ENCODE measurements around the gene HOOK1. TPM values are rescaled to one million over a fixed set of nuclear protein-coding genes. Genes with fewer than 3 reads are reported as not detected.

The HOOK1 gene
- total RNA-seq, 4 donors from 2014 or later: 7.8 to 42.9 (median 26.6) TPM

DNA sequence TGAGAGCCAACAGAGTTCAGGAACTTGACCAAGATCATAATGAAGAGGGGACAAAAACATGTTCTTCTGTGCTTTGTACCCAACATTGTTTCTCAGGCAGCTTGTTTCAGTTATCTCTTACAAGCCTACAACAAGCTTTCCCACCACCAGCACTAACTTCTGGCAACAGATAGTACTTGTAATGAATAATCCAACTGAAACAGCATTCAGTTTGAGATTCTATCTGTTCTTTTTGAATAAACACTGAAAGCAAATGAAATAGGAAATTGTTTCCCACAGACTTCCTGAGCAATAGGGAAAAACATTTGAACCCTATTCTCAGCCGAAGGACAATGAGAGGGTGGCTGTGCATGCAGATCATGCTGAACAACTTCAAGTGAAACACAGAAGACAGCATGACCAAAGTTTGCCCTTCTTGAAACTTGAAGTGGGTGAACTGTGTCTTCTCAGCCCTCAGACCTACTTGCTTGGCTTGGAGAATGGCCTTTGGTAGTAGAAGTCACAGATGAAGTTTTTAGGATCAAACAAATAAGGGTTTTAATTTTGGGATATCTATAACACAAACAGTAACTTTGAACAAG is 11.2 kb upstream of the HOOK1 start:
- WGBS, 2 donors (ENCODE audit: low coverage in 1 of 2): 63 to 67% methylated on average over 1 of the region's 1 CpG
- in situ Hi-C loops (cut with MboI; ENCODE audit: low pct_ligation_motif_present in 1 of 4, low pct_unique_long_range_greater_than_20kb in 1 of 4, low sequenced_read_pairs in 3 of 4): no loop called here

DNA sequence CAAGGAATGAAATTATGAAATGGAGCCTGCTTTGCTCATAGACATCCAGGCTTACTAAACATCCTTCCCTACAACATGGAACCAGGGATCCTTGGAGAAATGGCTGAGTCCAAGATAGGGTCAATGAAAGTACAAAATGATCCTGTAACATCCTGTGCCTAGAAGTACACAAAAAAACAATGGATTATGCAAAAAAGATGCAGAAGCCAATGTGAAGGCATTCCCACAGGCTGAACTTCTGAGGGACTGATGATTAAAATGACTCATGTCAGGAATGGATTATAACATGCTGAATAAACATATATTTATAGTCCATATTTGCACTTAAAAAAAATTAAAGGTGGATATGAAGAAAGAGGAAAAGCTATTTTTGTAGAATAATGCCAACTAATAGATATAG is 10.4 kb upstream of the HOOK1 start:
- Histone ChIP-seq H3K36me3 (no peaks in the 10 kb centered on the region), H3K27ac (no peak overlapping the region), H3K9me3 (peaks cover 0 to 4% of the 10 kb centered on the region in 2 donors), H3K27me3 (no peaks in the 10 kb centered on the region), H3K4me3 (no peak overlapping the region), H3K4me1 (no peaks in the 10 kb centered on the region)
- in situ Hi-C loops (cut with MboI; ENCODE audit: low pct_ligation_motif_present in 1 of 4, low pct_unique_long_range_greater_than_20kb in 1 of 4, low sequenced_read_pairs in 3 of 4) (no loop called here), intact Hi-C loops (cut with DNase I; ENCODE audit: low total_unique reads) (no loop called here)
- TF ChIP-seq, protein P1, sequence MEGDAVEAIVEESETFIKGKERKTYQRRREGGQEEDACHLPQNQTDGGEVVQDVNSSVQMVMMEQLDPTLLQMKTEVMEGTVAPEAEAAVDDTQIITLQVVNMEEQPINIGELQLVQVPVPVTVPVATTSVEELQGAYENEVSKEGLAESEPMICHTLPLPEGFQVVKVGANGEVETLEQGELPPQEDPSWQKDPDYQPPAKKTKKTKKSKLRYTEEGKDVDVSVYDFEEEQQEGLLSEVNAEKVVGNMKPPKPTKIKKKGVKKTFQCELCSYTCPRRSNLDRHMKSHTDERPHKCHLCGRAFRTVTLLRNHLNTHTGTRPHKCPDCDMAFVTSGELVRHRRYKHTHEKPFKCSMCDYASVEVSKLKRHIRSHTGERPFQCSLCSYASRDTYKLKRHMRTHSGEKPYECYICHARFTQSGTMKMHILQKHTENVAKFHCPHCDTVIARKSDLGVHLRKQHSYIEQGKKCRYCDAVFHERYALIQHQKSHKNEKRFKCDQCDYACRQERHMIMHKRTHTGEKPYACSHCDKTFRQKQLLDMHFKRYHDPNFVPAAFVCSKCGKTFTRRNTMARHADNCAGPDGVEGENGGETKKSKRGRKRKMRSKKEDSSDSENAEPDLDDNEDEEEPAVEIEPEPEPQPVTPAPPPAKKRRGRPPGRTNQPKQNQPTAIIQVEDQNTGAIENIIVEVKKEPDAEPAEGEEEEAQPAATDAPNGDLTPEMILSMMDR (IDR thresholded peaks at IDR 0.05): no peak
- TF ChIP-seq POLR2AphosphoS5 (IDR thresholded peaks at IDR 0.05): no peak
- TF ChIP-seq EP300 (IDR thresholded peaks at IDR 0.05; ENCODE audit: low read depth): no peak
- DNase-seq: no peak

More for the DNA sequence above, 11.2 kb upstream of the HOOK1 start:
- intact Hi-C loops (cut with DNase I; ENCODE audit: low total_unique reads): no loop called here
- no peaks in the 10 kb centered on the region for H3K36me3 ChIP-seq
- no peak for TF ChIP-seq POLR2A (IDR thresholded peaks at IDR 0.05)
- no peak for TF ChIP-seq EP300 (IDR thresholded peaks at IDR 0.05; ENCODE audit: low read depth)
- TF ChIP-seq, protein P1 (IDR thresholded peaks at IDR 0.05): no peak
- TF ChIP-seq POLR2AphosphoS5 (IDR thresholded peaks at IDR 0.05): no peak
- H3K4me3 ChIP-seq: no peak overlapping the region
- no peaks in the 10 kb centered on the region for H3K4me1 ChIP-seq
- H3K9me3 ChIP-seq: peaks cover 0 to 4% of the 10 kb centered on the region in 2 donors
- H3K27ac ChIP-seq: no peak overlapping the region
- no peaks in the 10 kb centered on the region for H3K27me3 ChIP-seq
- no peak for DNase-seq

DNA sequence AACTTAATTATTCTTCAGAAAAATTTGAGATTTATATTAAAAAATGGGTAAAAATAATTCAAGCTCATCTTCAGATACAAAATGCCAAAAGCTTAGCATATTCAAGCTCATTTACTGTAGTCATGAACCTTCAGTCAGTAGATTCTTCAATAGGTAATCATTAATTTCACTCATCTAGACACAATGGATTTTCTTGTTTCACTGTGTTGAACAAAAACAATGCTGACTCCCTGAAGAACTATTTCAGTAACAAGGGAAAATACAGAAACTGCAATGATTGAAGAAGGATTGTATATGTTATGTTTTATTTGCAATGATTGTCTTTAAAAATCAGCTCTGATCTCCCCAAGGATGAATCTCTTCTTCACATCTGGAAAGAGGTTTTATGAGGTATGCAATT is 9.2 kb upstream of the HOOK1 start:
- Histone ChIP-seq H3K4me1 (no peaks in the 10 kb centered on the region), H3K36me3 (no peaks in the 10 kb centered on the region), H3K4me3 (no peak overlapping the region), H3K9me3 (peaks cover 0 to 4% of the 10 kb centered on the region in 2 donors), H3K27me3 (no peaks in the 10 kb centered on the region), H3K27ac (no peak overlapping the region)
- in situ Hi-C loops (cut with MboI; ENCODE audit: low pct_ligation_motif_present in 1 of 4, low pct_unique_long_range_greater_than_20kb in 1 of 4, low sequenced_read_pairs in 3 of 4): no loop called here
- no peak for DNase-seq
- TF ChIP-seq POLR2A (IDR thresholded peaks at IDR 0.05) (no peak), POLR2AphosphoS5 (IDR thresholded peaks at IDR 0.05) (no peak), EP300 (IDR thresholded peaks at IDR 0.05; ENCODE audit: low read depth) (no peak)
- TF ChIP-seq, protein P1 (IDR thresholded peaks at IDR 0.05): no peak
- intact Hi-C loops (cut with DNase I; ENCODE audit: low total_unique reads): no loop called here

DNA sequence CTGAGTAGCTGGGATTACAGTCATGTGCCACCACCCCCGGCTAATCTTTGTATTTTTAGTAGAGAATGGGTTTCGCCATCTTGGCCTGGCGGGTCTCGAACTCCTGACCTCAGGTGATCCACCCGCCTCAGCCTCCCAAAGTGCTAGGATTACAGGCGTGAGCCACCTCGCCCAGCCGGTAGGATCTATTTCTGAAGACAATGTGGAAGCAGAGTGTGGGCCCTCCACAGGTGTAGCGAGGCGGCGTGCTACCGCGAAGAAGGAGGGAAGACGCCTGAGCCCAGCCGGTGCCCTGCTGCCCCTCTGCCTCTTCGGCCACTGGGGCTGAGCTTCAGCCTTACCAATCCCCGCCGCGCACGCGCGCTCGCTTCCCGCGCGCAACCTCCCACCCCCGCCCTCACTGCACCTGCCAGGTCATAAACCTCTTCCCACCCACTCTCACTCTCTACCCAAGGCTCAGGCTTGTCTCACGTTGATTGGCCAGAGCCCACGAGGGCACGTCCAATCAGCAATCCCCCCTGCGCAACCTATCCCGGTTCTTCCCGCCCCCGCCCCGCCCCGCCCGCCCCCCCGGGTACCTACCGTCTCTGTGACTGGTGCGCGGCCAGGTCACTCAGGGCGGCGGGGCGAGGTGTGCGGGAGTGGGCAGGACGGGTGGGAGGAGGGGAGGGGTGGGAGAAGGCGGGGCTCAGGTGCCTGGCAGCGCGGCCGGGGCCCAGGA is 409 bp upstream of the HOOK1 start:
- peak; percentile 94 for DNase-seq
- H3K27ac ChIP-seq: peak overlapping the region; percentile 31 to 84 (median 82)
- peaks cover 4 to 25% (median 10%) of the 10 kb centered on the region in 4 donors for H3K4me1 ChIP-seq
- peaks cover 42% of the 10 kb centered on the region for H3K27me3 ChIP-seq
- intact Hi-C loops (cut with DNase I; ENCODE audit: low total_unique reads) (no loop called here), in situ Hi-C loops (cut with MboI; ENCODE audit: low pct_ligation_motif_present in 1 of 4, low pct_unique_long_range_greater_than_20kb in 1 of 4, low sequenced_read_pairs in 3 of 4) (no loop called here)
- 11 to 18% methylated on average over 4 to 33 of the region's 50 CpGs for WGBS, 2 donors (ENCODE audit: low coverage in 1 of 2)
- peak overlapping the region; percentile 46 to 71 (median 58) for H3K4me3 ChIP-seq
- no peaks in the 10 kb centered on the region for H3K9me3 ChIP-seq
- no peaks in the 10 kb centered on the region for H3K36me3 ChIP-seq
- TF ChIP-seq, protein P1 (IDR thresholded peaks at IDR 0.05): no peak
- no peak for TF ChIP-seq EP300 (IDR thresholded peaks at IDR 0.05; ENCODE audit: low read depth)
- TF ChIP-seq POLR2A (IDR thresholded peaks at IDR 0.05): peak; percentile 14
- TF ChIP-seq POLR2AphosphoS5 (IDR thresholded peaks at IDR 0.05): peak in 1 of 3 donors; percentile 29

Data from transverse colon (tissue), 4 donors.